H54 (cell line): ENCODE results near the gene TMEM181.
"Not testable (repeated sequence)": the region's sequence is repeated elsewhere in the genome, so short reads cannot be mapped to it uniquely, and the experiment has no call there.

Experiments used
- DNase-seq: peaks from one replicate; pipeline ENCODE4 v3.0.0; 2011; ENCODE audit warnings: low spot score, mixed read lengths; ENCODE audit not compliant: insufficient read length
- FAIRE-seq: peaks from 3 replicates; lab custom pipeline; 2011; peaks lifted over from hg19 to GRCh38; lab: Jason Lieb, UNC
- POLR2A ChIP-seq: IDR thresholded peaks from 2 replicates; pipeline ENCODE4 v1.6.1; 2011; ENCODE audit warnings: low read depth, mild to moderate bottlenecking, low read length

The TMEM181 gene

DNA sequence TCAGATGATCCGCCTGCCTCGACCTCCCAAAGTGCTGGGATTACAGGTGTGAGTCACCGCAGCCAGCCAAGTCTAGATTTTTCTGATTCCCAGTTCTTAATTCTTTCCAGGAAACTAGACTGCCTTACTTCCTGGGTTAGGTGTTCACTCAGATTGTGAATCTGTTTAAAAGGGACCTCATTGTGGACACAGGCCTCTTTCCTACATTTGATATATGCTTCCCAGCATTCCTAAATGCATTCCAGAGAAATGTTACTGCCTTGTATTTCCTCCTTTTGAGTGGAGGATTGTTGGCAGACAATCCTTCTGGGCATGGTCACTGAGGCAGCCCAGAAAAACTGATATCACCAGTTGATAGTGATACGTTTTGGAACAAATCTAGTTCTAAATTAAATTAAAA, 15.7 kb downstream of the TMEM181 start:
- DNase-seq = no peak
- TF ChIP-seq POLR2A = no peak
- no peak for FAIRE-seq

- TF ChIP-seq POLR2A = no peak
- no peak for FAIRE-seq
- no peak for DNase-seq
These were observed 24.4 kb downstream of the TMEM181 start for GRCh38 chr6:158584236-158584651.

DNA sequence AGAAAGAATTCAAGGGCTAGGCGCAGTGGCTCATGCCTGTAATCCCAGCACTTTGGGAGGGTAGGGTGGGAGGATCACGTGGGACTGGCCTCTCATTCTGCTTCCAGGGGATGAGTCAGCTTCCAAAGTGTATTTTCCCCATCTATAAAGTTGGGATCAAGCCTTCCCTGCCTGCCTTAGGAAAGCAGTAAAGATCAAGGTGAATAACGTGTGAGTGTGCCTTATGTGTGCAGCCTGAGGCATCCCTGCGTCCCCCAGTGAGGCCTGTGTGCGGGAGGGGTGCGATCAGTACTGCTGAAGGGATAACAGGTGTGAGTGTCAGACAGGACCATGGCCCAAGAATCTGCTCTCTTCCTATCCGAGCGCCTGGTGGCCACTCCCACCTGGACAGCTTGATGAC, 26.8 kb downstream of the TMEM181 start:
- no peak for TF ChIP-seq POLR2A
- no peak for DNase-seq
- no peak for FAIRE-seq

- FAIRE-seq = no peak
These were observed 29.5 kb downstream of the TMEM181 start for GRCh38 chr6:158589366-158589765.

GRCh38 chr6:158591134-158591809, 31.4 kb downstream of the TMEM181 start:
- no peak for DNase-seq
- no peak for FAIRE-seq
- TF ChIP-seq POLR2A = no peak

More at GRCh38 chr6:158589366-158589765, 29.5 kb downstream of the TMEM181 start:
- no peak for TF ChIP-seq POLR2A
- no peak for DNase-seq

- TF ChIP-seq POLR2A = no peak
- FAIRE-seq = no peak
- DNase-seq = no peak
These were observed 31.9 kb downstream of the TMEM181 start for GRCh38 chr6:158591810-158592209.

DNA sequence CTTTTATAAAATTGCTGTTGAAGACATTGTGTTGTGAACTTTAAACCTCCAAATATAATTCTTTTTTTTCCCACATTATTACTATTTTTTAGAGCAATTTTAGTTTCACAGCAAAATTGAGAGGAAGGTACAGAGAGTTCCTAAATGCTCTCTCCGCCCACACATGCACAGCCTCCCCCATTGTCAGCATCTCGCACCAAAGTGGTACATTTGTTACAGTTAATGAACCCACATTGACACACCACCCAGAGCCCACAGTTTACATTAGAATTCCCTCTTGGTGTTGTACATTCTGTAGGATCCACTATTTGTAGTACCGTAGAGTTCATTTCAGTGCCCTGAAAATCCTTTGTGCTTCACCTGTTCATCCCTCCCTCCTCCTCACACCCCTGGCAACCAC, 33.8 kb downstream of the TMEM181 start:
- no peak for TF ChIP-seq POLR2A
- FAIRE-seq = no peak
- DNase-seq = no peak

- TF ChIP-seq POLR2A = no peak
- FAIRE-seq = no peak
- DNase-seq = no peak
These were observed 35.3 kb downstream of the TMEM181 start for GRCh38 chr6:158595223-158595622.

DNA sequence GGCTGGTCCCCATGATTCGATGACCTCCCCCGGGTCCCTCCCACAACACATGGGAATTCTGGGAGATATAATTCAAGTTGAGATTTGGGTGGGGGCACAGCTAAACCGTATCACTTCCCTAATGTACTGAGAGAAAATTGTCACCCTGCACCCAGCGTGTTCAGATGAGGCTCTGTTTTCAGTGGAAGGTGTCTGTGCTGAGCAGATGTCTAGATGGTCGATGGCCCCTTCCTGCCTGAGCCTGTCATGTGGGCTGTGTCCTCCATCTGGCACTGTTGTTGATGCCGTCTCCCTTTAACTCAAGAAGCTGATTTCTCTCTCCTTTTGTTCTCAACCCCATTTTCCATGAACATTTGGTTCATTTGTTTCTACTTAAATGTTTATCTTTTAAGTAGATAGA, 37.0 kb downstream of the TMEM181 start:
- no peak for TF ChIP-seq POLR2A
- no peak for DNase-seq
- FAIRE-seq = no peak

- DNase-seq (no peak), FAIRE-seq (no peak)
These were observed 37.7 kb downstream of the TMEM181 start for GRCh38 chr6:158597565-158597964.

DNA sequence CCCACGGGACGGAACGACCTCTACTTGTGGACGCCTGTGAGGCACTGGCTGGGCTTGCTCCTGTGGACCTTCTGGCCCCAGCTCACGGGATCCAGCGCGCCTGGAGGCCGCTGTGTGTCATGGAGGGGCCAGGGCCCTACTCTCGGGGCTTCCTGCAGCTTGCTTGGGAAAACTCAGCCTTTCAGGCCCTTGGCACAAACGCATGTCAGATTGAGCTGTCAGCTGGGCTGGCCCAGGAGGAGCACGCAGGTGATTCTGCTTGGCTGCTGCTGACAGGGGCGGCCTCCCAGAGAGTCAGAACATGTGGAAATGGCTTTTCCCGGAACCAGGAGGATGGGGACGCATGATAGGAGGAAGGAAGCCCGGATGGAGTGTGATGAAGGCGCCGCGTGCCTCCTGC, 39.7 kb downstream of the TMEM181 start:
- FAIRE-seq = no peak
- no peak for TF ChIP-seq POLR2A
- no peak for DNase-seq

More at GRCh38 chr6:158597565-158597964, 37.7 kb downstream of the TMEM181 start:
- no peak for TF ChIP-seq POLR2A

- FAIRE-seq (no peak), DNase-seq (no peak)
- TF ChIP-seq POLR2A = no peak
These were observed 43.6 kb downstream of the TMEM181 start for GRCh38 chr6:158603261-158604047.

DNA sequence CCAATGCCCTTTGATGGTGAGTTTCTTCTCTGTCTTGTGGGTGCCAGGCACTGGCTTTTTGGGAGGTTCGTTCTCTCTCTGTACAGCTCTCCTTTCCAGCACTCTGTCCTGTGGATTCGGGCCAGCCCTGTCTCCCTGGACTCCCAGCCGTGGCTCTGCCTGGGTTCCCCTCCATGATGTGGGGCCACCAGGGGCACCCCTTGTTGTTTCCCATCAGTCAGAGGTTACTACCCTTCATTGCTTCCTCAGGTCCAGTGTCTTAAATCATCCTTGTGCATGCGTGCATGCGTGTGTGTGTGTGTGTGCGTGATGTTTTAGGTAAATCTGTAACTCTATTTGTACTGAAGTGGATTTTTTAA, 44.1 kb downstream of the TMEM181 start:
- DNase-seq = no peak
- FAIRE-seq = no peak
- TF ChIP-seq POLR2A = no peak

DNA sequence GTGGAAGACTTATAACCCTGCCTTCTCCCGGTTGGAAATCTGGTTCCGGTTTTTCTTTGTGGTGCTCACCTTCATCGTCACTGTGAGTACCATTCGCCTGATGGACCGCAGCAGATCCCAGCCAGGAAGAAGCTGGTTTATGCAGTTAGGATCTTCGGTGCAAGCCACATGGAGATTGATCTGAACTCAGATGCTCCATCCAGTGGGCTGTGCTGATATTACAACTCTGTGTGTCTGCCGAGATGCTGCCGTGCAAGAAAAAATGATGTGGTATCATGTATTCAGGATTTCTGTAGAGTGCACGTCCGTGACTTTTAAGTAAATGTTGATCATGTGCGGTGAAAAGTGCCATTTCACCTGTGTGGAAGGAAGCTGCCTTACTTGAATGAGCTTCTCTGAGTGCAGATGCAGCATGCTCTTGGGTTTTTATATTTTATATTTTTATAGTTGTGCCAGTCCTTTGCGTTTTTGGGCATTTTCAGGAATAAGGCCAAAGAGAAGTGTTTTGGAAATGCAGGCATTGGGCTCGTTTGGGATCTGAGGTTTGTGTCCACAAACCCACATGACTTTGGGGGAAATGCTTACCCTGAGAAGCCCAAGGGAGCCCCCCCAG, 45.5 kb downstream of the TMEM181 start:
- FAIRE-seq = no peak
- peak; percentile 30 for DNase-seq
- TF ChIP-seq POLR2A = no peak

GRCh38 chr6:158606011-158606410, 46.1 kb downstream of the TMEM181 start:
- not testable (repeated sequence) for DNase-seq, FAIRE-seq
